Ascending aorta (tissue), 2 donors: ENCODE measurements around the gene ZMYND8. TPM values are rescaled to one million over a fixed set of nuclear protein-coding genes. Genes with fewer than 3 reads are reported as not detected.

Experiments used
- DNase-seq, 2 donors: peaks; one replicate each; pipeline ENCODE4 v3.0.0-alpha.2; 2019; ENCODE audit warnings: low spot score in 2 of 2
- H3K27ac ChIP-seq, 2 donors: fragments of 200-600 bp; sonication (generic); one replicate each; pipeline ENCODE4 v1.5.1; 2016 to 2017; ENCODE audit warnings: mild to moderate bottlenecking in 1 of 2
- H3K27me3 ChIP-seq: fragments of 200-600 bp; sonication (generic); one replicate; pipeline ENCODE4 v1.5.1; 2017
- H3K36me3 ChIP-seq, 2 donors: fragments of 200-600 bp; sonication (generic); one replicate each; pipeline ENCODE4 v1.5.1; 2016
- H3K4me1 ChIP-seq, 2 donors: fragments of 200-600 bp; sonication (generic); one replicate each; pipeline ENCODE4 v1.5.1; 2016 to 2017; ENCODE audit warnings: mild to moderate bottlenecking in 1 of 2
- H3K4me3 ChIP-seq, 2 donors: fragments of 200-600 bp; sonication (generic); one replicate each; pipeline ENCODE4 v1.5.1; 2016 to 2017; ENCODE audit warnings: mild to moderate bottlenecking in 1 of 2
- H3K9me3 ChIP-seq, 2 donors: fragments of 200-600 bp; sonication (generic); one replicate each; pipeline ENCODE4 v1.5.1; 2016
- CTCF ChIP-seq, 3 experiments: fragments of 200-600 bp in 2 of 3; fragments of 450-650 bp in 1 of 3; sonication (generic) in 2 of 3; IDR thresholded peaks; one replicate each; pipeline ENCODE4 v1.5.1; 2016 to 2019; ENCODE audit warnings: antibody characterized with exemption in 3 of 3, mild to moderate bottlenecking in 1 of 3, moderate library complexity in 1 of 3
- intact Hi-C: fragments of 100-400 bp; cut with DNase I; formaldehyde crosslinking; loops from one replicate; pipeline ENCODE4 v1.15.1; 2023
- total RNA-seq: library from RNA; depleted of rRNA; stranded (reverse); fragments of >200 nt; gene quantifications from one replicate; pipeline ENCODE4 v1.1.0, GENCODE V29; 2016

Gene ZMYND8
- total RNA-seq, 1 donor from 2014 or later = 23.2 TPM

GRCh38 chr20:47295129-47295813, 61.2 kb downstream of the ZMYND8 start:
- intact Hi-C loops = no loop called here
- Histone ChIP-seq H3K27ac (no peak overlapping the region), H3K4me3 (no peak overlapping the region), H3K4me1 (no peaks in the 10 kb centered on the region), H3K27me3 (no peaks in the 10 kb centered on the region), H3K36me3 (peaks cover 15 to 59% of the 10 kb centered on the region in 2 donors), H3K9me3 (no peaks in the 10 kb centered on the region)
- peak in 1 of 2 donors; percentile 22 for DNase-seq
- no peak for TF ChIP-seq CTCF (IDR thresholded peaks at IDR 0.05)

- Histone ChIP-seq H3K4me3 (no peak overlapping the region), H3K4me1 (no peaks in the 10 kb centered on the region), H3K27ac (no peak overlapping the region), H3K9me3 (no peaks in the 10 kb centered on the region), H3K27me3 (no peaks in the 10 kb centered on the region), H3K36me3 (peaks cover 20 to 70% of the 10 kb centered on the region in 2 donors)
- intact Hi-C loops = no loop called here
- DNase-seq = peak in 1 of 2 donors; percentile 21
- TF ChIP-seq CTCF (IDR thresholded peaks at IDR 0.05) = no peak
Observed at GRCh38 chr20:47293631-47294030, 62.9 kb downstream of the ZMYND8 start.

DNA sequence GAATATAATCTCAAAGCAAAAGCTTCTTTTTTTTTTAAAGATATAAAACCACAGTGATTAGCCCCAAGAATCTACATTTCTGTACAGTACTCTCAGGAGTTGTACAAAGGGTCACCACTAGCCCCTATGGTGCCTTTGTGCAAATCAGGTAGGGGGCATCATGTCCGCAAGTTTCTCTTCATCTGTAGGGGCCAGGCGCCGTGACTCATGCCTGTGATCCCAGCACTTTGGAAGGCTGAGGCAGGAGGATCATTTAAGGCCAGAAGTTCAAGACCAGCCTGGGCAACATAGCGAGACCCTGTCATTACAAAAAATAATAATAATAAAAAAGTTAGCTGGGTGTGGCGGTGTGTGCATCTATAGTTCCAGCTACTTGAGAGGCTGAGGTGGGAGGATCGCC, 63.9 kb downstream of the ZMYND8 start:
- no peak overlapping the region for H3K4me3 ChIP-seq

GRCh38 chr20:47290666-47291430, 65.7 kb downstream of the ZMYND8 start:
- no peaks in the 10 kb centered on the region for H3K9me3 ChIP-seq
- no peak for TF ChIP-seq CTCF (IDR thresholded peaks at IDR 0.05)
- H3K4me1 ChIP-seq = no peaks in the 10 kb centered on the region
- peaks cover 35 to 66% of the 10 kb centered on the region in 2 donors for H3K36me3 ChIP-seq
- H3K27me3 ChIP-seq = no peaks in the 10 kb centered on the region
- no peak overlapping the region for H3K27ac ChIP-seq
- intact Hi-C loops = no loop called here
- DNase-seq = no peak
- no peak overlapping the region for H3K4me3 ChIP-seq

More for the DNA sequence above, 63.9 kb downstream of the ZMYND8 start:
- Histone ChIP-seq H3K27me3 (no peaks in the 10 kb centered on the region), H3K36me3 (peaks cover 25 to 62% of the 10 kb centered on the region in 2 donors), H3K4me1 (no peaks in the 10 kb centered on the region), H3K9me3 (no peaks in the 10 kb centered on the region), H3K27ac (no peak overlapping the region)
- DNase-seq = peak in 1 of 2 donors; percentile 25
- intact Hi-C loops = no loop called here
- no peak for TF ChIP-seq CTCF (IDR thresholded peaks at IDR 0.05)

DNA sequence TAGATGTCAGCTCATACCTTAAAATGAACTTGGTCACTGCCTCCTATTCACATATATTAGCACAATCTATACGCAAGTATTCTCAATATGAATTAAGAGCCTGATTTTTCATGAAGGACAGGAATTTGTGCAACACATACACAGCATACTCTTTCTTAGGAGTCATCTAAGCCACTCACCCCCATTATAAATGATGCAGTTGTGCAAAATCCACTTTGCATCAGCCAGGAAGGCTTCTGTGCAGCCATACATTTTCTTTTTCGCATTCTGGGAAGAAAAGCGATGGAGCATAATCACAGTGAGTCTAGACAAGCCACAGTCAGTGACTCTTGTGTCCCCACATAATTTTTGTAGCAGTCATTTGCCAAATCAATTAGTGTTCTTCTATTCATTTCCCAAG, 66.5 kb downstream of the ZMYND8 start:
- no peak overlapping the region for H3K4me3 ChIP-seq
- H3K4me1 ChIP-seq = no peaks in the 10 kb centered on the region
- TF ChIP-seq CTCF (IDR thresholded peaks at IDR 0.05) = no peak
- intact Hi-C loops = no loop called here
- no peak overlapping the region for H3K27ac ChIP-seq
- no peaks in the 10 kb centered on the region for H3K27me3 ChIP-seq
- H3K9me3 ChIP-seq = no peaks in the 10 kb centered on the region
- DNase-seq = no peak
- peaks cover 38 to 66% of the 10 kb centered on the region in 2 donors for H3K36me3 ChIP-seq
